CD4-positive, alpha-beta memory T cell (primary cell): ENCODE measurements around the gene MYLK. TPM values are rescaled to one million over a fixed set of nuclear protein-coding genes. Genes with fewer than 3 reads are reported as not detected.
A peak's percentile ranks its signal among the peaks of the same experiment; 100 is the strongest.

Experiments used
- CTCF ChIA-PET: fragments of 350-600 bp; sonication (Branson Sonifier 250); formaldehyde crosslinking; loops from one replicate; lab custom pipeline; 2021; ENCODE audit warnings: inconsistent platforms; ENCODE audit not compliant: partially characterized antibody; lab: Charles Lee
- POLR2A ChIA-PET: fragments of 350-600 bp; sonication (Branson Sonifier 250); formaldehyde crosslinking; loops from one replicate; lab custom pipeline; 2021; ENCODE audit not compliant: partially characterized antibody; lab: Charles Lee
- DNase-seq, 5 donors: peaks; one replicate each; pipeline versions ENCODE4 v3.0.0 to v3.0.0-alpha.2; 2020 to 2022; ENCODE audit warnings: mixed read lengths in 1 of 5
- H3K27ac ChIP-seq: one replicate; pipeline ENCODE4 v1.7.0; 2013; ENCODE audit warnings: low read depth, low read length
- H3K27me3 ChIP-seq: 2 replicates; pipeline ENCODE4 v1.7.0; 2013; ENCODE audit warnings: mild to moderate bottlenecking, low read length, moderate library complexity; ENCODE audit not compliant: insufficient read depth
- H3K36me3 ChIP-seq: 2 replicates; pipeline ENCODE4 v1.7.0; 2013; ENCODE audit warnings: mild to moderate bottlenecking, low read length, moderate library complexity; ENCODE audit not compliant: insufficient read depth
- H3K4me1 ChIP-seq: 2 replicates; pipeline ENCODE4 v1.7.0; 2013; ENCODE audit warnings: mild to moderate bottlenecking, low read length, moderate library complexity; ENCODE audit not compliant: insufficient read depth
- H3K4me3 ChIP-seq, 2 donors: one replicate each; pipeline ENCODE4 v1.7.0; 2013; ENCODE audit warnings: low read length in 2 of 2, mild to moderate bottlenecking in 1 of 2
- H3K9me3 ChIP-seq, 2 donors: one replicate each; pipeline ENCODE4 v1.7.0; 2013; ENCODE audit warnings: low read length in 2 of 2, control low read depth in 1 of 2; ENCODE audit not compliant: control insufficient read depth in 1 of 2
- H3K27ac Mint-ChIP-seq, 7 donors: one replicate each; pipeline ENCODE4 v1.8.0; 2020 to 2021; ENCODE audit warnings: mixed read lengths in 7 of 7, mild to moderate bottlenecking in 6 of 7, inconsistent platforms in 3 of 7, moderate library complexity in 3 of 7
- H3K27me3 Mint-ChIP-seq, 2 donors: one replicate each; pipeline ENCODE4 v1.8.0; 2020 to 2021; ENCODE audit warnings: mixed read lengths in 2 of 2
- H3K36me3 Mint-ChIP-seq, 2 donors: one replicate each; pipeline ENCODE4 v1.8.0; 2020 to 2021; ENCODE audit warnings: mixed read lengths in 2 of 2, inconsistent platforms in 1 of 2, mild to moderate bottlenecking in 1 of 2
- H3K4me1 Mint-ChIP-seq, 4 donors: one replicate each; pipeline ENCODE4 v1.8.0; 2020 to 2021; ENCODE audit warnings: mixed read lengths in 4 of 4, mild to moderate bottlenecking in 1 of 4
- H3K4me3 Mint-ChIP-seq, 8 donors: one replicate each; pipeline ENCODE4 v1.8.0; 2020 to 2021; ENCODE audit warnings: mixed read lengths in 8 of 8, mild to moderate bottlenecking in 7 of 8, moderate library complexity in 6 of 8, inconsistent platforms in 3 of 8
- H3K9me3 Mint-ChIP-seq, 8 donors: one replicate each; pipeline ENCODE4 v1.8.0; 2020 to 2021; ENCODE audit warnings: mixed read lengths in 8 of 8, mild to moderate bottlenecking in 5 of 8, inconsistent platforms in 3 of 8, moderate library complexity in 1 of 8
- intact Hi-C: fragments of 100-400 bp; cut with micrococcal nuclease; formaldehyde crosslinking; loops from one replicate; pipeline ENCODE4 v1.15.1; 2023
- polyA plus RNA-seq, 2 donors: library from polyadenylated mRNA; unstranded; fragments of 300-500 nt; fragmentation: Illumina TruSeq; gene quantifications; one replicate each; pipeline ENCODE4 v1.2.3, GENCODE V29; 2021
- total RNA-seq, 2 experiments: library from RNA; stranded (reverse); gene quantifications; one replicate each; pipeline ENCODE4 v1.2.3, GENCODE V29; 2021

The MYLK gene, protein sequence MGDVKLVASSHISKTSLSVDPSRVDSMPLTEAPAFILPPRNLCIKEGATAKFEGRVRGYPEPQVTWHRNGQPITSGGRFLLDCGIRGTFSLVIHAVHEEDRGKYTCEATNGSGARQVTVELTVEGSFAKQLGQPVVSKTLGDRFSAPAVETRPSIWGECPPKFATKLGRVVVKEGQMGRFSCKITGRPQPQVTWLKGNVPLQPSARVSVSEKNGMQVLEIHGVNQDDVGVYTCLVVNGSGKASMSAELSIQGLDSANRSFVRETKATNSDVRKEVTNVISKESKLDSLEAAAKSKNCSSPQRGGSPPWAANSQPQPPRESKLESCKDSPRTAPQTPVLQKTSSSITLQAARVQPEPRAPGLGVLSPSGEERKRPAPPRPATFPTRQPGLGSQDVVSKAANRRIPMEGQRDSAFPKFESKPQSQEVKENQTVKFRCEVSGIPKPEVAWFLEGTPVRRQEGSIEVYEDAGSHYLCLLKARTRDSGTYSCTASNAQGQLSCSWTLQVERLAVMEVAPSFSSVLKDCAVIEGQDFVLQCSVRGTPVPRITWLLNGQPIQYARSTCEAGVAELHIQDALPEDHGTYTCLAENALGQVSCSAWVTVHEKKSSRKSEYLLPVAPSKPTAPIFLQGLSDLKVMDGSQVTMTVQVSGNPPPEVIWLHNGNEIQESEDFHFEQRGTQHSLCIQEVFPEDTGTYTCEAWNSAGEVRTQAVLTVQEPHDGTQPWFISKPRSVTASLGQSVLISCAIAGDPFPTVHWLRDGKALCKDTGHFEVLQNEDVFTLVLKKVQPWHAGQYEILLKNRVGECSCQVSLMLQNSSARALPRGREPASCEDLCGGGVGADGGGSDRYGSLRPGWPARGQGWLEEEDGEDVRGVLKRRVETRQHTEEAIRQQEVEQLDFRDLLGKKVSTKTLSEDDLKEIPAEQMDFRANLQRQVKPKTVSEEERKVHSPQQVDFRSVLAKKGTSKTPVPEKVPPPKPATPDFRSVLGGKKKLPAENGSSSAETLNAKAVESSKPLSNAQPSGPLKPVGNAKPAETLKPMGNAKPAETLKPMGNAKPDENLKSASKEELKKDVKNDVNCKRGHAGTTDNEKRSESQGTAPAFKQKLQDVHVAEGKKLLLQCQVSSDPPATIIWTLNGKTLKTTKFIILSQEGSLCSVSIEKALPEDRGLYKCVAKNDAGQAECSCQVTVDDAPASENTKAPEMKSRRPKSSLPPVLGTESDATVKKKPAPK (N-terminal part only)
- not detected for total RNA-seq
- polyA plus RNA-seq, result under 1 TPM in 1 of 2 donors, not detected in 1; 0.18 TPM

DNA sequence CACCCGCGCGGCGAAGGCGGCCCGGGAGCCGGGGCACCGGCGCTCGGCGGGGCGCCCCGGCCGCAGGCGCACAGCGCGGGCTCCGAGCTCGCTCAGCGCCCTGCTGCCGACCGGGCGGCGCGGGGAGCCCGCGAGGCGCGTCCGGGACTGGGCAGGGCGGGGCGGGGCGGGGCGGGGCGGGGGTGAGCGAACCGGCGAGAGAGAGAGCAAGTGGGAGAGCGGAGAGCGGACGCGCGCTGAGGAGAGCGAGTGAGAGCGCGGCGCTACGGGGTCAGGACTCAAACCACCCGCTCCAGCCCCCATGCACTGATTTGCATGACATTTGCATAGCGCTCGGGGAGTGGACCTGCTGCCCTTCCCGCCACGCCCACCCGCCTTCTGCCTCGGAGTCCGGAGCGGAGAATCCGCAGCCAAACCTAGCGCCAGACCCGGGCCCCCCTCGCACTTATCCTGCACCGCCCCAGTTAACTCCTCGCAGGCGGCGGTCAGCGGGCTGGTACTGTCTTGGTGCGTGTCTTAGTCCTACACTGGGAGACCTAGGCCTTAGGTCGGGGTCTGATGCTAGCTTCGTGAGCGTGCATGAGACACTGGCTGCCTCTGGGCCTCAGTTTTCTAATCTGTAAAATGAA is at the start of gene MYLK:
Gene MYLK (minus strand): TSS at position 130 of the 629 bp plus-strand sequence. CDS start 90,491 bp downstream, outside the sequence.
- no peaks in the 10 kb centered on the region for H3K36me3 Mint-ChIP-seq
- H3K27ac ChIP-seq, result no peak within 1 kb of the TSS
- no peaks in the 10 kb centered on the region for H3K9me3 ChIP-seq
- DNase-seq, result peak in 2 of 5 donors; percentile 1 to 2
- peaks cover 0 to 6% (median under 1%) of the 10 kb centered on the region in 8 donors for H3K9me3 Mint-ChIP-seq
- H3K27me3 ChIP-seq, result peaks cover 6% of the 10 kb centered on the region
- peak within 1 kb of the TSS; percentile 21 to 80 (median 72) for H3K4me3 Mint-ChIP-seq
- intact Hi-C loops, result no loop called here
- H3K27me3 Mint-ChIP-seq, result peaks cover 50 to 52% of the 10 kb centered on the region in 2 donors
- H3K4me3 ChIP-seq, result no peak within 1 kb of the TSS
- H3K4me1 Mint-ChIP-seq, result peaks cover 6 to 18% (median 10%) of the 10 kb centered on the region in 4 donors
- ChIA-PET POLR2A (no interaction called here), CTCF (no interaction called here)
- H3K4me1 ChIP-seq, result peaks cover 8% of the 10 kb centered on the region
- H3K27ac Mint-ChIP-seq, result peak within 1 kb of the TSS in 1 of 7 donors; percentile 49
- no peaks in the 10 kb centered on the region for H3K36me3 ChIP-seq

DNA sequence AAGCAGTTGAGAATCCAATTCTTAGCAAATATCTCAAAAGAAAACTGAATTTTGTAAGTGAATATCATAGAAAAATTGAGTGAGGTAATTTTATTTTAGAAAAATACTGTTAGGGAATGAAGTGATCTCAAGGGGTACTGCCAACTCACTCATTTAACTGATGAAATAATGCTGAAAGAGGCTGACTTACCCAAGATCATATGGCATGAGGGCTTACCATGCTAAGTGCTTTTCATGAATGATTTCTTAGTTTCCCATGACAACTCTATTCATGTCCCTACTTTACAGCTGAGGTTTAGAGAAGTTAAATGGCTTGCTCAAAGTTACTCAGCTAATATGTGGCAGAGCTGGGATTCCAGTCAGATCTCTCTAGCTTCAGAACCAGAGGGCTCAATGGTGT is 46.3 kb upstream of the MYLK start:
- H3K4me1 ChIP-seq, result no peaks in the 10 kb centered on the region
- no peaks in the 10 kb centered on the region for H3K27me3 Mint-ChIP-seq
- ChIA-PET CTCF (no interaction called here), POLR2A (no interaction called here)
- no peaks in the 10 kb centered on the region for H3K9me3 ChIP-seq
- H3K9me3 Mint-ChIP-seq, result no peaks in the 10 kb centered on the region
- no peak overlapping the region for H3K4me3 Mint-ChIP-seq
- H3K4me1 Mint-ChIP-seq, result peaks cover 0 to 4% (median 2%) of the 10 kb centered on the region in 4 donors
- H3K27ac Mint-ChIP-seq, result no peak overlapping the region
- H3K27me3 ChIP-seq, result no peaks in the 10 kb centered on the region
- no peaks in the 10 kb centered on the region for H3K36me3 ChIP-seq
- peaks cover 46 to 49% of the 10 kb centered on the region in 2 donors for H3K36me3 Mint-ChIP-seq
- intact Hi-C loops, result no loop called here
- H3K27ac ChIP-seq, result no peak overlapping the region
- no peak overlapping the region for H3K4me3 ChIP-seq
- no peak for DNase-seq

DNA sequence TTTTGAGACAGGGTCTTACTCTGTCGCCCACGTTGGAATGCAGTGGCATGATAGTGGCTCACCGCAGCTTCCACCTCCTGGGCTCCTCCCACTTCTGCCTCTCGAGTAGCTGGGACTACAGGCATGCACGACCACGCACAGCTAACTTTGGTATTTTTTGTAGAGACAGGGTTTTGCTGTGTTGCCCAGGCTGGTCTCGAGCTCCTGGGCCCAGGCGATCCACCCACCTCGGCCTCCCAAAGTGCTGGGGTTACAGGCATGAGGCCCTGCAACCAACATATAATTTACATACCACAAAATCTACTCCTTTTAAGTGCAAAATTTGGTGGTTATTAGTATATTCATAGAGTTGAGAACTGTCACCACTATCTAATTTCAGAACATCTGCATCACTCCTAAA is 45.2 kb upstream of the MYLK start:
- H3K9me3 Mint-ChIP-seq, result peaks cover 0 to 7% (median 2%) of the 10 kb centered on the region in 8 donors
- ChIA-PET POLR2A (no interaction called here), CTCF (no interaction called here)
- Histone ChIP-seq H3K36me3 (no peaks in the 10 kb centered on the region), H3K4me3 (no peak overlapping the region), H3K9me3 (no peaks in the 10 kb centered on the region), H3K4me1 (no peaks in the 10 kb centered on the region), H3K27me3 (no peaks in the 10 kb centered on the region), H3K27ac (no peak overlapping the region)
- no peaks in the 10 kb centered on the region for H3K27me3 Mint-ChIP-seq
- peaks cover 52 to 57% of the 10 kb centered on the region in 2 donors for H3K36me3 Mint-ChIP-seq
- no peak for DNase-seq
- intact Hi-C loops, result no loop called here
- peaks cover 0 to 4% (median 2%) of the 10 kb centered on the region in 4 donors for H3K4me1 Mint-ChIP-seq
- no peak overlapping the region for H3K4me3 Mint-ChIP-seq
- peak overlapping the region in 1 of 7 donors; percentile 2 for H3K27ac Mint-ChIP-seq

DNA sequence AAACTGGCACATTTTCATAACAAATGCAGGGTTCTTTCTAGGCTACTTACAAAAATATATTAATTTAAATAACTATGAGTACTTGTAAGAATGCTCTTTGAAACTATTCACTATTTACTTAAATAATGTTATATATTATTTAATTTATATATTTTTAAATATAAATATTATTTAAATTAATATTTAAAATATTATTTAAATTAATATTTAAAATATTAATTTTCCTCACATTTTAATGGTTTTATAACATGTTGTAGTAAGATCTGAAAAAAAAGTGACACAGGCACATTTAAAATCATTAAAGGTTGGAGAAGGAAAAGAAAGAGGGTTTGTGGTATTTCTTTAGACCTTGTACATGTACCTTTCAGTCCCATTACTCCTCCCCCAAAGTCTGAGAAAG is 42.3 kb upstream of the MYLK start:
- Histone ChIP-seq H3K27ac (no peak overlapping the region), H3K27me3 (no peaks in the 10 kb centered on the region), H3K4me3 (no peak overlapping the region), H3K36me3 (no peaks in the 10 kb centered on the region), H3K9me3 (no peaks in the 10 kb centered on the region), H3K4me1 (no peaks in the 10 kb centered on the region)
- Mint-ChIP-seq H3K27me3 (no peaks in the 10 kb centered on the region), H3K4me1 (peaks cover 0 to 1% (median 0%) of the 10 kb centered on the region in 4 donors), H3K4me3 (no peak overlapping the region), H3K9me3 (peaks cover 0 to 35% (median 25%) of the 10 kb centered on the region in 8 donors), H3K36me3 (peaks cover 64 to 68% of the 10 kb centered on the region in 2 donors), H3K27ac (no peak overlapping the region)
- CTCF ChIA-PET, result no interaction called here
- intact Hi-C loops, result no loop called here
- DNase-seq, result no peak
- POLR2A ChIA-PET, result no interaction called here

DNA sequence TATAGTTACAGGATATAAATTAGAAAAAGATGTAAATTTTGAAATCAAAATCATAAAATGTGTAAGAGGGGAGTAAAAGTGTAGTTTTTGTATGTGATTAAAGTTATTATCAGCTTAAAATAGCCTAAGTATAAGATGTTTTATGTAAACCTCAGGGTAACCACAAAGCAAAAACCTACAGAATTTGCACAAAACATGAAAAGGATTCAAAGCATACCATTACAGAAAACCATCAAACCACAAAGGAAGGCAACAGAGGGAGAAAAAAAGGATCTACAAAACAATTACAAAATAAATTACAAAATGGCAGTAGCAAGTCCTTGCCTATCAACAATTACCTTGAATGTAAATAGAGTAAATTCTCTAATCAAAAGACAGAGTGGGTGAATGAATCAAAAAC is 36.7 kb upstream of the MYLK start:
- POLR2A ChIA-PET, result no interaction called here
- Histone ChIP-seq H3K36me3 (no peaks in the 10 kb centered on the region), H3K4me1 (no peaks in the 10 kb centered on the region), H3K9me3 (peaks cover 0 to 9% of the 10 kb centered on the region in 2 donors), H3K4me3 (no peak overlapping the region), H3K27ac (no peak overlapping the region), H3K27me3 (no peaks in the 10 kb centered on the region)
- no peak for DNase-seq
- Mint-ChIP-seq H3K36me3 (peaks cover 55 to 72% of the 10 kb centered on the region in 2 donors), H3K9me3 (peaks cover 0 to 54% (median 41%) of the 10 kb centered on the region in 8 donors), H3K4me1 (no peaks in the 10 kb centered on the region), H3K27ac (peak overlapping the region in 1 of 7 donors; percentile 45), H3K4me3 (peak overlapping the region in 1 of 8 donors; percentile 24), H3K27me3 (no peaks in the 10 kb centered on the region)
- intact Hi-C loops, result no loop called here
- CTCF ChIA-PET, result no interaction called here

DNA sequence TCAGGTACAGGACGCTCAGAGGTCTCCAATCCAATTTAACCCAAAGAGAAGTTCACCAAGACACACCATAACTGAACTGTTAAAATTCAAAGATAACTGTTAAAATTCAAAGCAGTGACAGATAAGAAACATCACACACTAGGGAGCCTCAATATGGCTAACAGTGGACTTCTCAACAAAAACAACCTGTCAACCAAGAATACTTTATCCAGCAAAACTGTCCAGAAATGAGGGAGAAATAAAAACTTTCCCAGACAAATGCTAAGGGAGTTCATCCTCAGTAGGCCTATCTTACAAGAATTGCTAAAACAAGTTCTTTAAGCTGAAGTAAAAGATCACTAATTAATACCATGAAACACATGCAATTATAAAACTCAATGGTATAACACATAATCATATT is 36.3 kb upstream of the MYLK start:
- intact Hi-C loops, result no loop called here
- Histone ChIP-seq H3K27ac (no peak overlapping the region), H3K4me3 (no peak overlapping the region), H3K36me3 (no peaks in the 10 kb centered on the region), H3K27me3 (no peaks in the 10 kb centered on the region), H3K4me1 (no peaks in the 10 kb centered on the region), H3K9me3 (peaks cover 0 to 9% of the 10 kb centered on the region in 2 donors)
- no peak overlapping the region for H3K4me3 Mint-ChIP-seq
- H3K4me1 Mint-ChIP-seq, result no peaks in the 10 kb centered on the region
- no peak overlapping the region for H3K27ac Mint-ChIP-seq
- H3K27me3 Mint-ChIP-seq, result no peaks in the 10 kb centered on the region
- no peak for DNase-seq
- H3K36me3 Mint-ChIP-seq, result peaks cover 52 to 74% of the 10 kb centered on the region in 2 donors
- ChIA-PET POLR2A (no interaction called here), CTCF (no interaction called here)
- H3K9me3 Mint-ChIP-seq, result peaks cover 0 to 54% (median 41%) of the 10 kb centered on the region in 8 donors
